ENCODE data around the gene LRGUK. TPM values are rescaled to one million over a fixed set of nuclear protein-coding genes. Genes with fewer than 3 reads are reported as not detected.
A peak's percentile ranks its signal among the peaks of the same experiment; 100 is the strongest.
"Not testable (repeated sequence)": the region's sequence is repeated elsewhere in the genome, so short reads cannot be mapped to it uniquely, and the experiment has no call there.

Gene LRGUK
- total RNA-seq, result 2.2 TPM

GRCh38 chr7:134126966-134127848 is at the start of gene LRGUK:
LRGUK (plus strand) TSS chr7:134127340; CDS start chr7:134127368, 28 bp downstream.
- peak; percentile 77 for DNase-seq (ENCODE audit: low spot score)

- not testable (repeated sequence) for DNase-seq (ENCODE audit: low spot score)
These were observed 49.6 kb upstream of the LRGUK start for GRCh38 chr7:134077560-134077959.

GRCh38 chr7:134078991-134079390 is 48.1 kb upstream of the LRGUK start:
- DNase-seq (ENCODE audit: low spot score), result no peak

GRCh38 chr7:134081695-134082094 is 45.4 kb upstream of the LRGUK start:
- DNase-seq (ENCODE audit: low spot score), result no peak

GRCh38 chr7:134083766-134084487 is 43.2 kb upstream of the LRGUK start:
- no peak for DNase-seq (ENCODE audit: low spot score)

- no peak for DNase-seq (ENCODE audit: low spot score)
These were observed 42.5 kb upstream of the LRGUK start for GRCh38 chr7:134084488-134085144.

GRCh38 chr7:134085311-134085710 is 41.8 kb upstream of the LRGUK start:
- DNase-seq (ENCODE audit: low spot score), result no peak

GRCh38 chr7:134086998-134087735 is 40.0 kb upstream of the LRGUK start:
- DNase-seq (ENCODE audit: low spot score), result no peak

- no peak for DNase-seq (ENCODE audit: low spot score)
These were observed 38.9 kb upstream of the LRGUK start for GRCh38 chr7:134088199-134088598.

GRCh38 chr7:134089446-134089845 is 37.7 kb upstream of the LRGUK start:
- DNase-seq (ENCODE audit: low spot score), result no peak

- no peak for DNase-seq (ENCODE audit: low spot score)
These were observed 29.1 kb upstream of the LRGUK start for GRCh38 chr7:134098072-134098471.

GRCh38 chr7:134101716-134102115 is 25.4 kb upstream of the LRGUK start:
- DNase-seq (ENCODE audit: low spot score), result no peak

GRCh38 chr7:134104166-134104565 is 23.0 kb upstream of the LRGUK start:
- no peak for DNase-seq (ENCODE audit: low spot score)

GRCh38 chr7:134105841-134106240 is 21.3 kb upstream of the LRGUK start:
- no peak for DNase-seq (ENCODE audit: low spot score)

GRCh38 chr7:134108802-134109201 is 18.3 kb upstream of the LRGUK start:
- DNase-seq (ENCODE audit: low spot score), result no peak

- no peak for DNase-seq (ENCODE audit: low spot score)
These were observed 13.5 kb upstream of the LRGUK start for GRCh38 chr7:134113655-134114054.

GRCh38 chr7:134114992-134115391 is 12.1 kb upstream of the LRGUK start:
- no peak for DNase-seq (ENCODE audit: low spot score)

GRCh38 chr7:134120405-134120804 is 6.7 kb upstream of the LRGUK start:
- no peak for DNase-seq (ENCODE audit: low spot score)

- DNase-seq (ENCODE audit: low spot score), result no peak
These were observed 5.5 kb upstream of the LRGUK start for GRCh38 chr7:134121632-134122139.

GRCh38 chr7:134122980-134123379 is 4.2 kb upstream of the LRGUK start:
- no peak for DNase-seq (ENCODE audit: low spot score)

GRCh38 chr7:134126146-134126545 is 994 bp upstream of the LRGUK start:
- no peak for DNase-seq (ENCODE audit: low spot score)

GRCh38 chr7:134126596-134126965 is 559 bp upstream of the LRGUK start:
- no peak for DNase-seq (ENCODE audit: low spot score)
